GM19025 (cell line): Measurements from ENCODE around the gene CSF3.

Experiments
- ATAC-seq: cut with Tn5 transposase; IDR thresholded peaks from one replicate; pipeline ENCODE4 v1.9.1; 2021; ENCODE audit warnings: mild to moderate bottlenecking, low read depth, moderate library complexity; ENCODE audit not compliant: unreplicated experiment

The CSF3 gene

DNA sequence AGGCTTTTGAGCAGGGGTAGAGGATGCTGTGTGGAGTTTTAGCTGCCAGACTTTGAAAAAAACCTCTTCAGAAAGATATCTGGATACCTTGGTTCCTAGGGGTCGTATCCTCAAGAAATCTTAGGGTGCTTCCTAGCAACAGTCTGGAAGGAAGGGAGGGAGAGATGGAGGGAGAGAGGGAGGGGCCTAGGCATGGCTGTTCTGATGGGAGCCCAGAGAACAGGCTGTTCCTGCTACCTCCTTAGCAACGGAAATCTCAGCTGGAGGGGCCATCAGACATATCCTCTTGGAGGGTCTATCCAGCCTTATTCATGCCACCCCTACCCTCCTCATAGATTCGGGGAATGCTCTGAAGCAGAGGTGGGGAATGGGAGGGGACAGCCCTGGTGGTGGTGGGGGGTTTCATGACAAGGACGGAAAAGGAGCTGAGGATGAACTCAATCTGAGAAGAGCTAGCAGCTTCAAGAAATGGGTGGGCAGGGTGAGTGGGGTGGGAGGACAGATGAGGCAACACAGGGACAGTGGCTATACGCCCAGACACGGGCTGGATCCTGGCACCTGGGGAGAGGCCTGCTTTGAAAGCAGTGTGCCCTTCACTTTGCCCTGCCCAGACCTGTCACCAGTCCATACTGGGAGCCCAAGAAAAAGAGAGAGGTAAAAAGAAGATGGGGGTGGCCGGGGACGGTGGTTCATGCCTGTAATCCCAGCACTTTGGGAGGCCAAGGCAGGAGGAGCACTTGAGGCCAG is 44.7 kb downstream of the CSF3 start:
- ATAC-seq = no peak

- ATAC-seq = no peak
Observed at GRCh38 chr17:40060887-40061608, 45.8 kb downstream of the CSF3 start.

- ATAC-seq = no peak
Observed at GRCh38 chr17:40061609-40062038, 46.4 kb downstream of the CSF3 start.

DNA sequence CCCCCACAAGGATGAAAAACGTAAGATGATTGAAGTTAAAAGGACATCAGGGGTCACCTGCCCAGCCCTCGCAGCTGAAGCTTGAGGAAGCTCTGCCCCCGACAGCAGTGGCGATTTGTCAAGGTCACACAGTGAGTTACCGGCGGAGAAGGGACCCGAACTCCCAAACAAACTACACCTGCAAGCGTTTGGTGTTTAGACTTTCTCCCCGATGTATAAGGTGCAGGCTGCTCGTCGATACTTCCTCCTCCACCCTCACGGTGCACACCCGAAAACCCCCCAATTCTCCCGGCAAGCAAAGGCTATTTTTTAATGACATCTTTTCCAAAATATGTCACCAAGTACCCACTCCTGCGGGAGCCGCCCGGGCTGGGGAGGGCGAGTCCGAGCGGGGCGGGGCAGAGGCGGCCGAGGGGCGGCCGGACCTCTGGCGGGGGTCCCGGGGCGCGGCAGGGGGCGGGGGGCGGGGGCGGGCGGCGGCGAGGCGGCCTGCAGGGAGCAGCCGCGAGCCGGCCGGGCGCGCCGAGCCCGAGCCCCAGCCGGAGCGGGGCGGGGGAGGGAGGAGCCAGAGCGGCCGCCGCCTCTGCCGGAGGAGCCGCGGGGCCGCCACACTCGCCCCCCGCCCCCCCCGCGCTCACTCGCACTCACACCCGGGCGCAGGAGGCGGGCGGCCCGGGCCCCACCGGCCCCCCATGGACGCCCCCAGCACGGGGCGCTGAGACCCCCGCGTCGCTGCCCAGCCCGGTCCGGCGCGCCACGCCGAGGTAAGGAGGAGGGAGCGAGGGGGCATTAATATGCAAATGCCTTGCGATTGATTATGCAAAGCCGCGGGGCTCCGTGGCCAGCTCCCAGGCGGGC is 47.3 kb downstream of the CSF3 start, which contains the start of gene THRA:
Gene THRA (plus strand): TSS at position 637 of the 858 bp plus-strand sequence. CDS start 11,524 bp downstream, outside the sequence.
- peak; percentile 69 for ATAC-seq

GRCh38 chr17:40063187-40063771 is 48.0 kb downstream of the CSF3 start:
- no peak for ATAC-seq

DNA sequence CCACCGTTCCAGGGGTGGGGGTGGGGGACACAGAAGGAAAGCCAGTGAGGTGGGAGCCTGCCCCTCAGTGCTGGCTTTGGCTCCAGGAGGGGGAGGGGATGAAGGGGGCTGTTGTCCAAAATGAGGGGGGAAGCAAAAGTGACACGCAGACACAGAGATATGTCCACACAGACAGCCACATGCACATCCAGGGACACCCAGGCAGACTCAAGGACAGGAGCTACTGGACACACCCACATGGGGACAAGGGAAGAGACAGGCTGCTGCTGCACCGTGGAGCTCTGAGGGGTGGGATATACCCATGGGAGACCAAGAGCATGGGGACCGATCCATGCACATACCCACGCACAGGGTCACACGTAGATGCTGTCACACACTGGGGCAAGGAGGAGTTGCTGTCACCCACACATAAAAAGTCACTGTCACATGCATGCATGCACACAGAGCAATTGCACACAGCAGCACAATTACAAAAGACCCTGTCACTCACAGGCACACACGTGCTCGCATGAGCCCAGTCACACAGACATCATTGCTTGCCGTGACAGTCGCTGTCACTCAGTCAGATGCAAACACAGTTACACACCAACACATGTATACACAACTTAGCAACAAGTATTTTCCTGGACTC is 48.8 kb downstream of the CSF3 start:
- ATAC-seq = no peak

DNA sequence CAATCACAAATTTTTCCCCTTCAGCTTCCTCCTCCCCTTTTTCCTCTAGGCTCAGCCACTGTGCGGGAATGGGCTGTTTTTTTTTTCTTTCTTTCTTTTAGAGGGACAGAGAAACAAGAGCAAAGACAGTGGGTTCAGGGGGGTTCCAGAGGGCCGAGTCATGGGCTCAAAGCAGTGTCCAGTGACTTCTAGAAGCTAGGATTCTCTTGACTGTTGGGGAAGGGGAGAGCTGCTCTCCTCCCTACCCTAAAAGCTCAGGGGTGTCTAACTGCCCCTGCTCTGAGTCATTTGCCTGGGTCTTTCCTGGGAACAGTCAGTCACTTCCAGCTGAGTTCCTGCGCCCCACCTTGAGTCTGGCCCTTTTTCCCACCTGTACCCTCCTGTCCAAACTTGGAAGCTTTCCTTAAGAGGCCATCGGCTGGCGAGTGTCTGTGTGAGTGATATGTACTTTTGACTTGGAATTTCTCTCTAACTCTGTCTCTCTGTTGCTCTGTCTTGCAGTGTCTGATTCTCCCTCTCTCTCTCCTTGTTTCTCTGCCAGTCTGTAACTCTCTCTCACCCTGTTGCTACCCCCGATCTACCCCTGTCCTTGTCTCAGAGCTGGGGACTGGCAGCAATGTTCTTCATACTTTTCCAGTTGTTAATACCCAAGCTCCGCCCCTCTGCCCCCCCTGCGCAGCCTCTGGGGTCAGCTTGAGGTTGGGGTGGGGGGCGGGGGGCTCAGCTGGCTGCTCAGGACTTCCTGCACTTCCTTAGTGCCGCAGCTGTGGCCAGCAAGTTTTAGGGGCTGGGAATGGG is 49.9 kb downstream of the CSF3 start:
- ATAC-seq = no peak

GRCh38 chr17:40065769-40066510 is 50.7 kb downstream of the CSF3 start:
- ATAC-seq = no peak
